ENCODE results near the gene SETDB1. TPM values are rescaled to one million over a fixed set of nuclear protein-coding genes. Genes with fewer than 3 reads are reported as not detected.
A peak's percentile ranks its signal among the peaks of the same experiment; 100 is the strongest.

The SETDB1 gene
- total RNA-seq, 2 donors from 2014 or later = 26.3 to 63.8 TPM

- Histone ChIP-seq H3K4me3 (peak overlapping the region; percentile 61 to 72), H3K4me1 (replicated peaks) (no peaks in the 10 kb centered on the region), H3K36me3 (no peaks in the 10 kb centered on the region), H3K27ac (peak overlapping the region; percentile 91 to 96), H3K27me3 (replicated peaks; ENCODE audit: insufficient read depth) (no peaks in the 10 kb centered on the region), H3K9me3 (no peaks in the 10 kb centered on the region)
- DNase-seq (ENCODE audit: low spot score) = no peak
- no peak for TF ChIP-seq POLR2AphosphoS5 (IDR thresholded peaks at IDR 0.05)
- TF ChIP-seq POLR2A (IDR thresholded peaks at IDR 0.05) = no peak
- no peak for TF ChIP-seq CTCF (IDR thresholded peaks at IDR 0.05)
- intact Hi-C loops (cut with DNase I) = no loop called here
- WGBS = 27% methylated on average over 3 of the region's 3 CpGs
These were observed 83.0 kb downstream of the SETDB1 start for GRCh38 chr1:151009206-151009587.

- Histone ChIP-seq H3K27me3 (replicated peaks; ENCODE audit: insufficient read depth) (no peaks in the 10 kb centered on the region), H3K4me1 (replicated peaks) (no peaks in the 10 kb centered on the region), H3K27ac (peak overlapping the region in 1 of 2 donors; percentile 96), H3K9me3 (no peaks in the 10 kb centered on the region), H3K4me3 (no peak overlapping the region), H3K36me3 (no peaks in the 10 kb centered on the region)
- TF ChIP-seq CTCF (IDR thresholded peaks at IDR 0.05) (no peak), POLR2AphosphoS5 (IDR thresholded peaks at IDR 0.05) (no peak), POLR2A (IDR thresholded peaks at IDR 0.05) (no peak)
- WGBS = 94% methylated on average over 8 of the region's 8 CpGs
- no peak for DNase-seq (ENCODE audit: low spot score)
- intact Hi-C loops (cut with DNase I) = no loop called here
These were observed 83.6 kb downstream of the SETDB1 start for GRCh38 chr1:151009674-151010345.

- no peaks in the 10 kb centered on the region for H3K4me1 ChIP-seq (replicated peaks)
- H3K36me3 ChIP-seq = no peaks in the 10 kb centered on the region
- no peaks in the 10 kb centered on the region for H3K27me3 ChIP-seq (replicated peaks; ENCODE audit: insufficient read depth)
- WGBS = 81% methylated on average over 3 of the region's 3 CpGs
- H3K27ac ChIP-seq = no peak overlapping the region
- no peak for TF ChIP-seq POLR2AphosphoS5 (IDR thresholded peaks at IDR 0.05)
- no peak for TF ChIP-seq CTCF (IDR thresholded peaks at IDR 0.05)
- no peak for TF ChIP-seq POLR2A (IDR thresholded peaks at IDR 0.05)
- intact Hi-C loops (cut with DNase I) = no loop called here
- H3K4me3 ChIP-seq = no peak overlapping the region
- DNase-seq (ENCODE audit: low spot score) = no peak
- no peaks in the 10 kb centered on the region for H3K9me3 ChIP-seq
These were observed 84.2 kb downstream of the SETDB1 start for GRCh38 chr1:151010346-151010726.

GRCh38 chr1:151011154-151011850 is 85.1 kb downstream of the SETDB1 start:
- Histone ChIP-seq H3K27me3 (replicated peaks; ENCODE audit: insufficient read depth) (no peaks in the 10 kb centered on the region), H3K27ac (no peak overlapping the region), H3K4me1 (replicated peaks) (no peaks in the 10 kb centered on the region), H3K36me3 (no peaks in the 10 kb centered on the region), H3K9me3 (no peaks in the 10 kb centered on the region), H3K4me3 (no peak overlapping the region)
- no peak for DNase-seq (ENCODE audit: low spot score)
- WGBS = 57% methylated on average over 4 of the region's 4 CpGs
- intact Hi-C loops (cut with DNase I) = no loop called here
- TF ChIP-seq POLR2A (IDR thresholded peaks at IDR 0.05) = no peak
- TF ChIP-seq POLR2AphosphoS5 (IDR thresholded peaks at IDR 0.05) = no peak
- no peak for TF ChIP-seq CTCF (IDR thresholded peaks at IDR 0.05)

Data from prostate gland (tissue), 2 donors.